Loucy (cell line): ENCODE data around the gene ATOH8.

ENCODE experiments used
- EZH2phosphoT487 ChIP-seq: fragments of 200-600 bp; IDR thresholded peaks from 2 replicates; pipeline ENCODE4 v1.6.1; 2018; ENCODE audit warnings: antibody characterized with exemption, mild to moderate bottlenecking, moderate library complexity, borderline replicate concordance
- TF ChIP-seq, protein P1 (sequence below): fragments of 200-600 bp; sonication (generic); conservative IDR thresholded peaks from 2 replicates; pipeline ENCODE4 v1.5.1; 2014; ENCODE audit warnings: mild to moderate bottlenecking, antibody characterized with exemption, low read length

DNA sequence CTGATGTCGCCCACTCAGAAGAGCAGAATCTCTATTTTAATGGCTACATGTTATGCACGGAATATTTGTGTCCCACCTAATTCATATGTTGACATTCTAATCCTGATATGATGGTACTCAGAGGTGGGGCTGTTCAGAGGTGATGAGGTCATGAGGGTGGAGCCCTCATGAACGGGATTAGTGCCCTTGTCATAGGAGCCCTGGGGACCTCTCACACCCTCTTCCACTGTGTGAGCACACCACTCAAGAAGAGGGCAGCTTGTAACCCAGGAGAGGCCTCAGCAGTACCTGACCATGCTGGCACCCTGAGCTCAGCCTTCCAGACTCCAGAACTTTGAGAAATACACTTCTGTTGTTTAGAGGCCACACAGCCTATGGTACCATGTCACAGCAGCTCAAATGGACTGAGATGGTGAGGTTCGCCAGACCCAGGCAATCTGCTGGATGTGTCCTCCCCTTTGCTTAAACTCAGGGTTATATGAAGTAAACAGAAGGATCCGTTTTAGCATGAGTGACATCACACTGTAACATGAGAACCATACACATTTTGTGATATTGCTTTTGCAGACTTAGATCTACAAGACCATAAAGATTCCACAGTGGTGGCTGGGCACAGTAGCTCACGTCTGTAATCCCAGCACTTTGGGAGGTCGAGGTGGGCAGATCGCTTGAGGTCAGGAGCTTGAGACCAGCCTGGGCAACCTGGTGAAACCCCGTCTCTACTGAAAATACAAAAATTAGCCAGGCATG, 48.7 kb downstream of the ATOH8 start:
- TF ChIP-seq, protein P1, sequence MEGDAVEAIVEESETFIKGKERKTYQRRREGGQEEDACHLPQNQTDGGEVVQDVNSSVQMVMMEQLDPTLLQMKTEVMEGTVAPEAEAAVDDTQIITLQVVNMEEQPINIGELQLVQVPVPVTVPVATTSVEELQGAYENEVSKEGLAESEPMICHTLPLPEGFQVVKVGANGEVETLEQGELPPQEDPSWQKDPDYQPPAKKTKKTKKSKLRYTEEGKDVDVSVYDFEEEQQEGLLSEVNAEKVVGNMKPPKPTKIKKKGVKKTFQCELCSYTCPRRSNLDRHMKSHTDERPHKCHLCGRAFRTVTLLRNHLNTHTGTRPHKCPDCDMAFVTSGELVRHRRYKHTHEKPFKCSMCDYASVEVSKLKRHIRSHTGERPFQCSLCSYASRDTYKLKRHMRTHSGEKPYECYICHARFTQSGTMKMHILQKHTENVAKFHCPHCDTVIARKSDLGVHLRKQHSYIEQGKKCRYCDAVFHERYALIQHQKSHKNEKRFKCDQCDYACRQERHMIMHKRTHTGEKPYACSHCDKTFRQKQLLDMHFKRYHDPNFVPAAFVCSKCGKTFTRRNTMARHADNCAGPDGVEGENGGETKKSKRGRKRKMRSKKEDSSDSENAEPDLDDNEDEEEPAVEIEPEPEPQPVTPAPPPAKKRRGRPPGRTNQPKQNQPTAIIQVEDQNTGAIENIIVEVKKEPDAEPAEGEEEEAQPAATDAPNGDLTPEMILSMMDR: no peak
- no peak for TF ChIP-seq EZH2phosphoT487
